ENCODE data around the gene SMIM5.
A peak's percentile ranks its signal among the peaks of the same experiment; 100 is the strongest.
"Not testable (repeated sequence)": the region's sequence is repeated elsewhere in the genome, so short reads cannot be mapped to it uniquely, and the experiment has no call there.

Gene SMIM5

GRCh38 chr17:75590314-75590761, 42.9 kb upstream of the SMIM5 start:
- no peak for DNase-seq (ENCODE audit: low read depth)
- no peak for TF ChIP-seq CTCF (IDR thresholded peaks at IDR 0.05; ENCODE audit: control insufficient read depth, extremely low read depth, insufficient read depth)
- peak overlapping the region; percentile 45 for H3K4me3 ChIP-seq (ENCODE audit: low read depth, low read length)

GRCh38 chr17:75590849-75591721, 42.1 kb upstream of the SMIM5 start:
- no peak overlapping the region for H3K4me3 ChIP-seq (ENCODE audit: low read depth, low read length)
- TF ChIP-seq CTCF (IDR thresholded peaks at IDR 0.05; ENCODE audit: control insufficient read depth, extremely low read depth, insufficient read depth) = no peak

GRCh38 chr17:75591722-75592302, 41.4 kb upstream of the SMIM5 start:
- no peak for DNase-seq (ENCODE audit: low read depth)
- TF ChIP-seq CTCF (IDR thresholded peaks at IDR 0.05; ENCODE audit: control insufficient read depth, extremely low read depth, insufficient read depth) = no peak
- H3K4me3 ChIP-seq (ENCODE audit: low read depth, low read length) = no peak overlapping the region

More at GRCh38 chr17:75590849-75591721, 42.1 kb upstream of the SMIM5 start:
- no peak for DNase-seq (ENCODE audit: low read depth)

- no peak overlapping the region for H3K4me3 ChIP-seq (ENCODE audit: low read depth, low read length)
- DNase-seq (ENCODE audit: low read depth) = no peak
- TF ChIP-seq CTCF (IDR thresholded peaks at IDR 0.05; ENCODE audit: control insufficient read depth, extremely low read depth, insufficient read depth) = no peak
Measured at GRCh38 chr17:75592348-75593020, 40.8 kb upstream of the SMIM5 start.

- not testable (repeated sequence) for DNase-seq (ENCODE audit: low read depth); H3K4me3 ChIP-seq (ENCODE audit: low read depth, low read length)
Measured at GRCh38 chr17:75593430-75593829, 39.8 kb upstream of the SMIM5 start.

GRCh38 chr17:75594499-75595283, 38.5 kb upstream of the SMIM5 start:
- DNase-seq (ENCODE audit: low read depth) = no peak
- no peak for TF ChIP-seq CTCF (IDR thresholded peaks at IDR 0.05; ENCODE audit: control insufficient read depth, extremely low read depth, insufficient read depth)
- H3K4me3 ChIP-seq (ENCODE audit: low read depth, low read length) = no peak overlapping the region
